Measurements from ENCODE around the gene CAPN13.
"Not testable (repeated sequence)": the region's sequence is repeated elsewhere in the genome, so short reads cannot be mapped to it uniquely, and the experiment has no call there.

CAPN13 gene

GRCh38 chr2:30705056-30705455, 102.2 kb downstream of the CAPN13 start:
- no peak for DNase-seq (ENCODE audit: low read depth)

- no peak for DNase-seq (ENCODE audit: low read depth)
Measured at GRCh38 chr2:30704309-30705020, 102.8 kb downstream of the CAPN13 start.

GRCh38 chr2:30702694-30703093, 104.6 kb downstream of the CAPN13 start:
- no peak for DNase-seq (ENCODE audit: low read depth)

- no peak for DNase-seq (ENCODE audit: low read depth)
Measured at GRCh38 chr2:30701782-30702181, 105.5 kb downstream of the CAPN13 start.

- not testable (repeated sequence) for DNase-seq (ENCODE audit: low read depth)
Measured at GRCh38 chr2:30697242-30698103, 109.8 kb downstream of the CAPN13 start.

- no peak for DNase-seq (ENCODE audit: low read depth)
Measured at GRCh38 chr2:30695749-30696148, 111.5 kb downstream of the CAPN13 start.

GRCh38 chr2:30694286-30695055, 112.8 kb downstream of the CAPN13 start:
- no peak for DNase-seq (ENCODE audit: low read depth)

- DNase-seq (ENCODE audit: low read depth): no peak
Measured at GRCh38 chr2:30693821-30694281, 113.4 kb downstream of the CAPN13 start.

- DNase-seq (ENCODE audit: low read depth): no peak
Measured at GRCh38 chr2:30692829-30693275, 114.4 kb downstream of the CAPN13 start.

GRCh38 chr2:30691948-30692828, 115.1 kb downstream of the CAPN13 start:
- DNase-seq (ENCODE audit: low read depth): no peak

GRCh38 chr2:30691091-30691947, 115.9 kb downstream of the CAPN13 start:
- DNase-seq (ENCODE audit: low read depth): no peak

GRCh38 chr2:30690126-30690561, 117.1 kb downstream of the CAPN13 start:
- no peak for DNase-seq (ENCODE audit: low read depth)

- no peak for DNase-seq (ENCODE audit: low read depth)
Measured at GRCh38 chr2:30689496-30690125, 117.6 kb downstream of the CAPN13 start.

GRCh38 chr2:30688956-30689401, 118.3 kb downstream of the CAPN13 start:
- DNase-seq (ENCODE audit: low read depth): no peak

- no peak for DNase-seq (ENCODE audit: low read depth)
Measured at GRCh38 chr2:30686669-30687068, 120.6 kb downstream of the CAPN13 start.

- no peak for DNase-seq (ENCODE audit: low read depth)
Measured at GRCh38 chr2:30686000-30686399, 121.2 kb downstream of the CAPN13 start.

GRCh38 chr2:30684996-30685395, 122.2 kb downstream of the CAPN13 start:
- no peak for DNase-seq (ENCODE audit: low read depth)

GRCh38 chr2:30684516-30684915, 122.7 kb downstream of the CAPN13 start:
- no peak for DNase-seq (ENCODE audit: low read depth)

- DNase-seq (ENCODE audit: low read depth): no peak
Measured at GRCh38 chr2:30684026-30684425, 123.2 kb downstream of the CAPN13 start.
